ENCODE data around the gene TIGD4. TPM values are rescaled to one million over a fixed set of nuclear protein-coding genes. Genes with fewer than 3 reads are reported as not detected.

TIGD4 gene
- total and polyA plus RNA-seq, 2 of the 13 experiments (the other 11 are each of a cell fraction or from before 2014, with no cell fraction given): 0.15 to 0.62 TPM

DNA sequence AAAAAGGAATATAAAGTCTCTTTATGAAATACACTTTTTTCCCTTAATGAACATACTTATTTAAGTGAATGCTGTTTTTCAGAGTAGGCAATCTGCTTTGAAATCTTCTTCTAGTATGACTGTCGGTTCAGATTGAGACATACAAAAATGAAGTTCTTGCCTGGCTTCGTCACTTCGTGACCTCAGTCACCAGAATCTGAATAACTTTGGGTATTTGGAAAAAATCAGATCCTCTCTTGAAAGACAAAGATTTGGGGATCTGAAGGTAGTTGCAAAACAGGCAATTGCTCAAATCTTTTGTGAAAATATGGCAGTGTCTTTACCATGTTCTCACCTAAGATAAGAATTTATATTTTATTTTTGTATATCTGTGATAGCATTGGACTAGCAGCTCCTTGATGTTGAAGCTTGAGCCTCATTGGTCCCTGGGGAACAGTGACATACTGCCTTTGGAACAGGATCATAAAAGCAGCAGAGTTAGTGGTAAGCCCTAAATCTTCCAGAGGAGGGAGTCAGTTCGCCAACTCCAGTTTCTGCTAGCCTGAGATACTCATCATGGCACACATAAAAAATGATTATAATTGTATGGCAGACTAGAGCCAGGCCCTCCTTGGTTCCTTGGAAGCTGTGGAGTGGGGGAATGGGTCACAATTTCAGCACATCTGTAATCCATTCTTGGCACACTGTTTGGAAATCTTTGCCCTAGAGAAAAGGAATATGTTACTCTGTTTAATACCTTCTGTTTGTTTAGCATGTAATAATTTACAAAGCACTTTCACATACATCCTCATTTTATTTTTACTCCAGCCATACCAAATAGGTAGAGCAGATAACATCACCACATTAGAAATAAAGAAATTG lies 5.2 kb upstream of the TIGD4 start:
- ChIA-PET CTCF (ENCODE audit: low intra/inter-chr PET ratio, low total read pairs) (no interaction called here), POLR2A (no interaction called here)
- H3K4me2 ChIP-seq (ENCODE audit: low read depth, low read length): no peak overlapping the region
- FAIRE-seq (no peak), DNase-seq (ENCODE audit: low spot score) (peak; percentile 5), ATAC-seq (no peak)
- H3K27me3 ChIP-seq (ENCODE audit: control insufficient read depth in 1 of 2, insufficient read depth in 2 of 2, low read length in 2 of 2): no peaks in the 10 kb centered on the region; a peak in 1 of 5 replicates
- intact Hi-C loops (cut with micrococcal nuclease; ENCODE audit: unreplicated experiment): loop anchor here (5.0 kb wide), 1 partner anchor 33 kb away; no protein-coding TSS in a partner anchor
- H3K9me3 ChIP-seq (ENCODE audit: low read length): no peaks in the 10 kb centered on the region
- no TSS peak for BruUV-seq (replicated peaks)
- H3K36me3 ChIP-seq (replicated peaks in 1 of 2; ENCODE audit: control insufficient read depth in 1 of 2, insufficient read depth in 2 of 2, low read length in 2 of 2): peaks cover 0 to 1% of the 10 kb centered on the region in 2 experiments; a peak in 1 of 5 replicates
- H2AFZ ChIP-seq (ENCODE audit: low read length): no peak overlapping the region
- no peaks in the 10 kb centered on the region for H4K20me1 ChIP-seq (ENCODE audit: insufficient read depth, low read length)
- WGBS (ENCODE audit: low lambda C conversion rate): 100% methylated on average over 4 of the region's 4 CpGs
- H3K9ac ChIP-seq (ENCODE audit: insufficient read depth, low read depth, low read length): no peak overlapping the region
- no peak overlapping the region for H3K4me3 ChIP-seq (replicated peaks in 1 of 3; ENCODE audit: insufficient read depth in 1 of 3, low read depth in 2 of 3, low read length in 3 of 3)
- in situ Hi-C loops (cut with HindIII; ENCODE audit: extremely low pct_ligation_motif_present, low pct_unique_long_range_greater_than_20kb): no loop called here
- no peak overlapping the region for H3K27ac ChIP-seq (ENCODE audit: extremely low read length, insufficient read depth, low read length)
- no peak for TF ChIP-seq ZNF160 (CRISPR knock-in tag; IDR thresholded peaks at IDR 0.05)
- TF ChIP-seq, protein P1, sequence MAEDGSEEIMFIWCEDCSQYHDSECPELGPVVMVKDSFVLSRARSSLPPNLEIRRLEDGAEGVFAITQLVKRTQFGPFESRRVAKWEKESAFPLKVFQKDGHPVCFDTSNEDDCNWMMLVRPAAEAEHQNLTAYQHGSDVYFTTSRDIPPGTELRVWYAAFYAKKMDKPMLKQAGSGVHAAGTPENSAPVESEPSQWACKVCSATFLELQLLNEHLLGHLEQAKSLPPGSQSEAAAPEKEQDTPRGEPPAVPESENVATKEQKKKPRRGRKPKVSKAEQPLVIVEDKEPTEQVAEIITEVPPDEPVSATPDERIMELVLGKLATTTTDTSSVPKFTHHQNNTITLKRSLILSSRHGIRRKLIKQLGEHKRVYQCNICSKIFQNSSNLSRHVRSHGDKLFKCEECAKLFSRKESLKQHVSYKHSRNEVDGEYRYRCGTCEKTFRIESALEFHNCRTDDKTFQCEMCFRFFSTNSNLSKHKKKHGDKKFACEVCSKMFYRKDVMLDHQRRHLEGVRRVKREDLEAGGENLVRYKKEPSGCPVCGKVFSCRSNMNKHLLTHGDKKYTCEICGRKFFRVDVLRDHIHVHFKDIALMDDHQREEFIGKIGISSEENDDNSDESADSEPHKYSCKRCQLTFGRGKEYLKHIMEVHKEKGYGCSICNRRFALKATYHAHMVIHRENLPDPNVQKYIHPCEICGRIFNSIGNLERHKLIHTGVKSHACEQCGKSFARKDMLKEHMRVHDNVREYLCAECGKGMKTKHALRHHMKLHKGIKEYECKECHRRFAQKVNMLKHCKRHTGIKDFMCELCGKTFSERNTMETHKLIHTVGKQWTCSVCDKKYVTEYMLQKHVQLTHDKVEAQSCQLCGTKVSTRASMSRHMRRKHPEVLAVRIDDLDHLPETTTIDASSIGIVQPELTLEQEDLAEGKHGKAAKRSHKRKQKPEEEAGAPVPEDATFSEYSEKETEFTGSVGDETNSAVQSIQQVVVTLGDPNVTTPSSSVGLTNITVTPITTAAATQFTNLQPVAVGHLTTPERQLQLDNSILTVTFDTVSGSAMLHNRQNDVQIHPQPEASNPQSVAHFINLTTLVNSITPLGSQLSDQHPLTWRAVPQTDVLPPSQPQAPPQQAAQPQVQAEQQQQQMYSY (CRISPR knock-in tag; IDR thresholded peaks at IDR 0.05): peak; percentile 40; the same call in 1 of the 2 replicates
- H3K79me2 ChIP-seq (ENCODE audit: insufficient read depth, low read length): peaks cover 58% of the 10 kb centered on the region
- H3K4me1 ChIP-seq (ENCODE audit: insufficient read depth, low read length): peaks cover 43% of the 10 kb centered on the region
